ENCODE measurements around the gene MTCL3.

DNA sequence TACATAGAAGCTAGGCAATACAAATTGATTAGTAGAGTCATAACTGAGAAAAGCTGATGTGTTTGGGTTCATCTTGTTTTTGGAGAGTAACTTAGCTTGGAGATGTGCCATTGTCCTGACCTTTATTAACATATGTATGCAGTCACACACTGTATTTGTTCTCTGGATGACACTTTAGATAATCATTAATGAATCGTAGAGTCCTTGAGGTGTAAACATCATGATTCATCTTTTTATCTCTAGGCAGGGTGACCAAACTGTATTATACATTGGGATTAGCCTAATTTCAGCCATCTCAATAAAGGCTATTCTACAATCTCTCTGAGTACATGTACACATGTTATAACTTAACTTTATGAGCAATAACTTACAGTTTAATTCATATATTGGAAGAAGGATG is 3.6 kb upstream of the MTCL3 start:
- no peak for TF ChIP-seq POLR2A (IDR thresholded peaks at IDR 0.05)
- TF ChIP-seq, protein P1, sequence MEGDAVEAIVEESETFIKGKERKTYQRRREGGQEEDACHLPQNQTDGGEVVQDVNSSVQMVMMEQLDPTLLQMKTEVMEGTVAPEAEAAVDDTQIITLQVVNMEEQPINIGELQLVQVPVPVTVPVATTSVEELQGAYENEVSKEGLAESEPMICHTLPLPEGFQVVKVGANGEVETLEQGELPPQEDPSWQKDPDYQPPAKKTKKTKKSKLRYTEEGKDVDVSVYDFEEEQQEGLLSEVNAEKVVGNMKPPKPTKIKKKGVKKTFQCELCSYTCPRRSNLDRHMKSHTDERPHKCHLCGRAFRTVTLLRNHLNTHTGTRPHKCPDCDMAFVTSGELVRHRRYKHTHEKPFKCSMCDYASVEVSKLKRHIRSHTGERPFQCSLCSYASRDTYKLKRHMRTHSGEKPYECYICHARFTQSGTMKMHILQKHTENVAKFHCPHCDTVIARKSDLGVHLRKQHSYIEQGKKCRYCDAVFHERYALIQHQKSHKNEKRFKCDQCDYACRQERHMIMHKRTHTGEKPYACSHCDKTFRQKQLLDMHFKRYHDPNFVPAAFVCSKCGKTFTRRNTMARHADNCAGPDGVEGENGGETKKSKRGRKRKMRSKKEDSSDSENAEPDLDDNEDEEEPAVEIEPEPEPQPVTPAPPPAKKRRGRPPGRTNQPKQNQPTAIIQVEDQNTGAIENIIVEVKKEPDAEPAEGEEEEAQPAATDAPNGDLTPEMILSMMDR (IDR thresholded peaks at IDR 0.05): no peak

Data from lower leg skin (tissue), 3 donors.